G401 (cell line): ENCODE data around the gene SCCPDH. TPM values are rescaled to one million over a fixed set of nuclear protein-coding genes. Genes with fewer than 3 reads are reported as not detected.
A peak's percentile ranks its signal among the peaks of the same experiment; 100 is the strongest.
"Not testable (repeated sequence)": the region's sequence is repeated elsewhere in the genome, so short reads cannot be mapped to it uniquely, and the experiment has no call there.

ENCODE experiments used
- DNase-seq: peaks from one replicate; pipeline ENCODE4 v3.0.0-alpha.2; 2015; ENCODE audit warnings: low spot score
- in situ Hi-C: cut with HindIII; loops from 2 replicates; pipeline ENCODE4 v1.10.0; 2016; ENCODE audit warnings: low sequenced_read_pairs, mixed read lengths
- total RNA-seq: library from RNA; depleted of rRNA; stranded (reverse); fragments of >200 nt; shearing (Covaris generic); gene quantifications from 2 replicates; pipeline ENCODE4 v1.2.3, GENCODE V29; 2014

SCCPDH gene
- total RNA-seq, 1 experiment from 2014 or later = 66.9 TPM

DNA sequence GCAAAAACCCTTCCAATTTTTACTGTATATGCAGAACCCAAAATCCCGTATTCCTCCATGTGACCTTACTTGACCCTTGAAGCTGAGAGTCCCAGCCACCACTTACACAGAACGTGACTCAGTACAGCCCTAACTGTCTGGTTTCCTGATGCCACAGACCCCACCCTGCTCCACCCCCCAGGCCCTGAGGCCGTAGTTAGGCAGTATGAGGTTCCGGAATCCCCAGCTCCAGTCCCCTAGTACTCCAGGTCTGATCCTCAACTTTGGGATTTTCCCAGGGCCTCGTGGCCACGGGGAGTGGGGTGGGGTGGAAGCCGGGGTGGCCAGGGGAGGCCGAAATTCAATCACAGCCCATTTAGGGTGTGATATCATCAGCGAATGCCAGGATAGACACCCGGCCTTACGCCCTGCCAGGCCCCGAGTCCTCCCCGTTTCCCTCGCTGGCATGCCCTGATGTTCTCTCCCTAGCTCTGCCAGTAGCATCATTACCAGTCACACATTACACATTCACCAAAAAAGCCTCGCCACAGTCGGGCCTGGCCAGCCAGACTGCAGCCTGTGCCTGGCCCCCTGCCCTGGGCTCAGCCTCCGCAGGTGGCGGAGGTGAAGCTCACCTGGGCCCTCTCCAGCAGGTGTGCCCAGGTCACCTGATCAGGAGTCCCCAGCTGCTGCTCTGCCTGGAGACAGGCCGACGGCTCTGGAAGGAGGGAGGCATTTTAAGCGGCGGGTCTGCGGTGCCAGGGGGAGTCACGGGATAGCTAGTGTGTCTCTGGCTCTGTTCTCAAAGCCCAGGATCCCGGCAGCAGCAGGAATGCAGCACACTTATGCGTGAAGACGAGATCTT lies 70.8 kb downstream of the SCCPDH start:
- DNase-seq = no peak

GRCh38 chr1:246795906-246796694 lies 71.9 kb downstream of the SCCPDH start:
- DNase-seq = no peak
- in situ Hi-C loops = no loop called here

More for the DNA sequence above, 70.8 kb downstream of the SCCPDH start:
- in situ Hi-C loops = no loop called here

GRCh38 chr1:246797157-246797556 lies 72.9 kb downstream of the SCCPDH start:
- DNase-seq = no peak
- in situ Hi-C loops = no loop called here

- in situ Hi-C loops = no loop called here
- no peak for DNase-seq
These were observed 73.4 kb downstream of the SCCPDH start for GRCh38 chr1:246797597-246797996.

- in situ Hi-C loops = no loop called here
- no peak for DNase-seq
These were observed 73.9 kb downstream of the SCCPDH start for GRCh38 chr1:246798107-246798506.

GRCh38 chr1:246798606-246799496 lies 74.6 kb downstream of the SCCPDH start:
- in situ Hi-C loops = no loop called here
- peak; percentile 54 for DNase-seq

DNA sequence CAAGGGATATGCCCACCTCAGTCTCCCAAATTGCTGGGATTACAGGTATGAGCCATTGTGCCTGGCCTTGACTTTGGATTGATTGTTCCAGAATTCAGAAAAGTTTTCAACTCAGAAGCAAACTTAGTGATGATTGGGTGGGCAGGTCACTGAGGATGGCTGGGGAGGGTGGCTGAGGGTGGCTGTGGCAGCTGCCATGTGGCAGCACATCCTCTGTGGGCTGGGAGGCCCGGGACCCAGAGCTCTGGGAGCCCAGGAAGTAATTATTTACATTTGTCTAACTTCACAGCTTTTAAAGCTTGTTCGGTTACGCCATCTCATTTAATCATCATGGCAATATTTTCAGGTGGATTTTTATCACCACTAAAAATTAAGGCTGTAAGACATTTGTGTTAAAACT lies 76.1 kb downstream of the SCCPDH start:
- no peak for DNase-seq
- in situ Hi-C loops = no loop called here

GRCh38 chr1:246800756-246801155 lies 76.5 kb downstream of the SCCPDH start:
- in situ Hi-C loops = no loop called here
- DNase-seq = no peak

DNA sequence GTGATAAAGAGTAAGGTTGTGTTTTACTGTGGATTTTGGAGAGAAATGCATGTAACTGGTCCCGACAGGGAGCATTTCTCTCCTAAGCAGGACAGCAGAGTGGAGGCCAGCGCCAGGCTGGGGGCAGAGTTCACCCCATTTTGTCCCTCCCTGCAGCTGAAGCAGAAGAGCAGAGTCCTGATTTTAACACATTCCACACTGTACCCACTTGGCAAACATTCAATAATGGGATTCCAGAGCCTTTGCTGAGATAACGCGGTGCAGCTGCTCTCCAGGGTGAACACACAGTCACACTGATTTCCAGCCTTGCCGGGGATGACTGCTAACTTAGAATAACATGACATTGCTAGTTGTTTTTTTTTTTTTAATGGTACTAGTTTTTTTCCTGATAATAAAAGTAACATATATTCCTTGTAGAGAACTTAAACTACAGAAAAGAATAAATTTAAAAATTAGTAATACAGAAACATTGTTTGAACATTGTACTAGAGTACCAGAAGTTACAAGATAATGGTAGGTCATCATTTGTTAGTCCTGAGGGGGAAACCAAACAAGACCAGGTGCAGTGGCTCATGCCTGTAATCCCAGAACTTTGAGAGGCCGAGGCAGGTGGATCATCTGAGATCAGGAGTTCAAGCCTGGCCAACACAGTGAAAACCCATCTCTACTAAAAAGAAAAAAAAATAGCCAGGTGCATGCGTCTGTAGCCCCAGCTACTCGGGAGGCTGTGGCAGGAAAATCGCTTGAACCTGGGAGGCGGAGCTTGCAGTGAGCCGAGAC lies 77.2 kb downstream of the SCCPDH start:
- DNase-seq = no peak

DNA sequence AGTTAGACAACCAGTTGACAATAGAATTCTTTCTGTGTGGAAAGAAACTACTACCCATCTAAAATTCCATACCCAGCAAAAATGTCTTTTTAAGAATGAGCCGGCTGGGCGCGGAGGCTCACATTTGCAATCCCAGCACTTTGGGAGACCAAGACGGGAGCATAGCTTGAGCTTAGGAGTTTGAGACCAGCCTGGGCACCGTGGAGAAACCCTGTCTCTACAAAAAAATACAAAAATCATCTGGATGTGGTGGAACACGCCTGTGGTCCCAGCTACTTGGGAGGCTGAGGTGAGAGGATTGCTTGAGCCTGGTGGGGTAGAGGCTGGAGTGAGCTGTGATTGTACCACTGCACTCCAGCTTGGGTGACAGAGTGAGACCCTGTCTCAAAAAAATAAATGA lies 79.2 kb downstream of the SCCPDH start:
- DNase-seq = no peak
- in situ Hi-C loops = no loop called here

More for the DNA sequence above, 77.2 kb downstream of the SCCPDH start:
- in situ Hi-C loops = no loop called here

DNA sequence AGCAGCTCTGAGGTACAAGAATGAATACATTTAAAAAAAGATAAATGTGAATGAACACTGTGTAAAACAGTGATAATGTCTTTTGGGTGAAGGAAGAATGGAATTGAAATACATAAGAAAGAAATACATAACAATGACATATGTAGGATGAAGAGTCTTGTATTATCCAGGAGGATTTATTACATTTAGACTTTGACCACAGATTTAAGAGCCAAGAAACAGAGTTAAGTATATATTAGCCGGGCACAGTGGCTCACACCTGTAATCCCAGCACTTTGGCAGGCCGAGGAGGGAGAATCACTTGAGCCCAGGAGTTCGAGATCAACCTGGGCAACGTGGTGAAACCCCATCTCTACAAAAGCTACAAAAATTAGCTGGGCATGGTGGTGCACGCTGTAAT lies 79.7 kb downstream of the SCCPDH start:
- in situ Hi-C loops = no loop called here
- no peak for DNase-seq

- DNase-seq = no peak
- in situ Hi-C loops = no loop called here
These were observed 81.0 kb downstream of the SCCPDH start for GRCh38 chr1:246805135-246805716.

DNA sequence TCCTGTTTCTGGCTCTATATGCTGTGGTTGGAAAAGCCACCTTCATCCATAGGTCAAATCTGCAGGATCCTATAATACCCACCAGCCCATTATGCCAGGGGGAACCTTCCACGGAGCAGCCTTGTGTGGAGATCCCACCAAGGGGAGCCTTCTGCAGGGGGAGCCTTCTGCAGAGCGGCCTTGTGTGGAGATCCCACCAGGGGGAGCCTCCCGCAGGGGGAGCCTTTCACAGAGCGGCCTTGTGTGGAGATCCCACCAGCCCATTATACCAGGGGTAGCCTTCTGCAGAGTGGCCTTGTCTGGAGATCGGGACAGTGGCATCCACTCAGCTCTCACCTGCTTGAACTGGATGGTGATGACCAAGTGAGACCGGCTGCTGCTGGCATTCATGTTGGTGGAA lies 85.3 kb downstream of the SCCPDH start:
- DNase-seq = no peak
- in situ Hi-C loops = no loop called here

DNA sequence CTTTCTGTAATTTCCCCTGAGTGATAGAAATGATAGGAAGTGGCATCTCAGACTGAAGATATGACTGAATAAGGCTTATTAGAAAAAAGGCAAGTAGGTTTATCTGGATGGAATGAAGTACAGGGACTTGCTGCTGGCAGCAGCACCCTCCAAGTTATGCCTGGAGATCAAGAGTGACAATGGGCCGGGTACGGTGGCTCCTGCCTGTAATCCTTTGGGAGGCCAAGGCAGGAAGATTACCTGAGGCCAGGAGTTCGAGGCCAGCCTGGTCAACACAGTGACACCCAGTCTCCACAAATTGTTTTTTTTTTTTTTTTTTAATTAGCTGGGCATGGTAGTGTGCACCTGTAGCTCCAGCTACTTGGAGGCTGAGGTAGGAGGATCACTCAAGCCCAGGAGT lies 87.8 kb downstream of the SCCPDH start:
- in situ Hi-C loops = no loop called here
- no peak for DNase-seq

GRCh38 chr1:246813325-246813724 lies 89.1 kb downstream of the SCCPDH start:
- DNase-seq, in situ Hi-C loops: not testable (repeated sequence)

DNA sequence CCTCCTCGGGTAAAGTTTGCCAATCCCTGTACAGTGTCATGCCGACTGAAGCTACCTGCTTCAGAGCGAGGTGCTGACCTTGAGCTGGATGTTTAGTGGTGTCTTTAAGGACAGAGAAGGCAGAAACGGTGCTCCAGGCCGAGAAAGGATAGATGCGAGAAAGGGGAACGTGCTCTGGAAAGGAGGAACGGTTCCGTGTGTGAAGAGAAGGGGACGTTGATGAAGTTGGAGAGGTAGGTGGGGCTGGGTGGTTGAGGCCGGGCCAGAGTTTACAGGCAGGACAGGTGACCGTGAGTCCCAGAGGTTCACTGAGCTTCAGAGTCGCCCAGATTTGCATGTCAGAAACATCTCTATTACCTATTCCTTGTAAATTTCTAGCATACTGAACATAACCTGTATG lies 90.7 kb downstream of the SCCPDH start:
- in situ Hi-C loops = no loop called here
- DNase-seq = no peak

DNA sequence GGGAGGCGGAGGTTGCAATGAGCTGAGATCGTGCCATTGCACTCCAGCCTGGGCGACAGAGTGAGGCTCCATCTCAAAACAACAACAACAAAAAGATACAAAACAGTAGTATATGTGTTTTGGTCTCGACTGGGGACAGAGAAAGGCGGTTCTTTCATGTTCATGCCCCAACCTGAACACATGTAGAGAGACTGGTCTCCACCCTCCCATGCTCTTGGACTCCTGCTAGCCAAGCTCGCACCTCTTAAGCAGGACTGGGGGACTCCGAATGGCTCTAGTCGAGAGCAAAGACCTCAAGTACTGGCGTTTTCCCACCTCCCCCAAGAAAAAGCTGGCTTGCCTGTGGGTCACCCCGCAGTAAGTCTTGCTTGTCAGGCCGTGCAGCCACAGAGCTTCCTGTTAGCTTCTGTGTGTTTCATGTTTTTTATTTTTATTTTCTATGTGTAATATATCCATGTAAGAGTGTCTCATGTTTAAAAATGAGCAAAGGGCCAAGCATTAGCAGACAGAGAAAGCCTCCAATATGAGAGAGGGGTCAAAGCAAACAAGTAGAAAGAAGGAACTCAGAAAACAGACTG lies 91.6 kb downstream of the SCCPDH start:
- in situ Hi-C loops = no loop called here
- no peak for DNase-seq
